OCI-LY1 (cell line): ENCODE data around the gene MORC3.

Source experiments
- H2AFZ ChIP-seq: fragments of 200-600 bp; sonication (generic), shearing (Covaris generic); 2 replicates; pipeline ENCODE4 v1.6.0; 2014; ENCODE audit warnings: antibody characterized with exemption, mild to moderate bottlenecking, low read length
- H3F3A ChIP-seq: fragments of 200-600 bp; sonication (generic), shearing (Covaris generic); 2 replicates; pipeline ENCODE4 v1.6.0; 2014; ENCODE audit warnings: mild to moderate bottlenecking, antibody characterized with exemption, low read length, moderate library complexity; ENCODE audit not compliant: insufficient read depth
- H3K27ac ChIP-seq: fragments of 200-600 bp; sonication (generic); 2 replicates; pipeline ENCODE4 v1.5.1; 2014; ENCODE audit warnings: low read length, mixed run types, mild to moderate bottlenecking, low read depth; ENCODE audit not compliant: poor library complexity, severe bottlenecking
- H3K27me3 ChIP-seq: fragments of 200-600 bp; sonication (generic); 2 replicates; pipeline ENCODE4 v1.6.0; 2014; ENCODE audit warnings: antibody characterized with exemption, mild to moderate bottlenecking, low read length, moderate library complexity; ENCODE audit not compliant: insufficient read depth
- H3K36me3 ChIP-seq: fragments of 200-600 bp; sonication (generic); 2 replicates; pipeline ENCODE4 v1.6.1; 2014; ENCODE audit warnings: mild to moderate bottlenecking, antibody characterized with exemption, low read length, moderate library complexity, mixed read lengths; ENCODE audit not compliant: insufficient read depth
- H3K4me1 ChIP-seq: fragments of 200-600 bp; sonication (generic); 2 replicates; pipeline ENCODE4 v1.5.1; 2014; ENCODE audit warnings: mild to moderate bottlenecking, low read length, moderate library complexity; ENCODE audit not compliant: insufficient read depth, severe bottlenecking
- H3K4me2 ChIP-seq: fragments of 200-600 bp; sonication (generic), shearing (Covaris generic); 2 replicates; pipeline ENCODE4 v1.6.1; 2014; ENCODE audit warnings: low read length
- H3K4me3 ChIP-seq: fragments of 200-600 bp; sonication (generic); 2 replicates; pipeline ENCODE4 v1.5.1; 2014; ENCODE audit warnings: low read length, low read depth, mild to moderate bottlenecking, mixed read lengths; ENCODE audit not compliant: poor library complexity, severe bottlenecking
- H3K79me2 ChIP-seq: fragments of 200-600 bp; shearing (Covaris generic); 2 replicates; pipeline ENCODE4 v1.6.1; 2016; ENCODE audit warnings: mixed run types, low read length, mixed read lengths; ENCODE audit not compliant: insufficient read depth
- H3K9ac ChIP-seq: fragments of 200-600 bp; sonication (generic), shearing (Covaris generic); 2 replicates; pipeline ENCODE4 v1.6.1; 2014; ENCODE audit warnings: mild to moderate bottlenecking, low read length, mixed read lengths
- H3K9me2 ChIP-seq: fragments of 200-600 bp; sonication (generic), shearing (Covaris generic); 2 replicates; pipeline ENCODE4 v1.6.1; 2014; ENCODE audit warnings: low read depth, mild to moderate bottlenecking, low read length, mixed read lengths
- H3K9me3 ChIP-seq: fragments of 200-600 bp; shearing (Covaris generic); 2 replicates; pipeline ENCODE4 v1.6.1; 2014; ENCODE audit warnings: low read length, mixed read lengths
- H4K20me1 ChIP-seq: fragments of 200-600 bp; sonication (generic), shearing (Covaris generic); 2 replicates; pipeline ENCODE4 v1.6.0; 2016; ENCODE audit warnings: mild to moderate bottlenecking, low read length; ENCODE audit not compliant: insufficient read depth
- CTCF ChIP-seq: fragments of 200-600 bp; sonication (generic), shearing (Covaris generic); IDR thresholded peaks from 2 replicates; pipeline ENCODE4 v1.5.1; 2017; ENCODE audit warnings: mild to moderate bottlenecking, antibody characterized with exemption, low read length, moderate library complexity, mixed read lengths
- EZH2 ChIP-seq: fragments of 200-600 bp; sonication (generic), shearing (Covaris generic); IDR thresholded peaks from 2 replicates; pipeline ENCODE4 v1.8.0; 2017; ENCODE audit warnings: borderline replicate concordance, mixed run types, mild to moderate bottlenecking, antibody characterized with exemption, low read length, moderate library complexity, mixed read lengths

Gene MORC3

GRCh38 chr21:36354918-36355680 lies 35.1 kb downstream of the MORC3 start:
- Histone ChIP-seq H3K4me3 (no peak overlapping the region), H3K9me2 (no peaks in the 10 kb centered on the region), H3K27me3 (no peaks in the 10 kb centered on the region), H3K4me2 (no peak overlapping the region), H3K27ac (no peak overlapping the region), H4K20me1 (no peaks in the 10 kb centered on the region), H3K4me1 (no peaks in the 10 kb centered on the region), H2AFZ (no peak overlapping the region), H3K36me3 (peaks cover 88% of the 10 kb centered on the region), H3K9ac (no peak overlapping the region), H3K79me2 (no peaks in the 10 kb centered on the region), H3K9me3 (no peaks in the 10 kb centered on the region), H3F3A (no peaks in the 10 kb centered on the region)
- TF ChIP-seq CTCF = no peak
- no peak for TF ChIP-seq EZH2

- no peaks in the 10 kb centered on the region for H3K79me2 ChIP-seq
- no peaks in the 10 kb centered on the region for H3K4me1 ChIP-seq
- no peaks in the 10 kb centered on the region for H3K9me2 ChIP-seq
- no peaks in the 10 kb centered on the region for H3F3A ChIP-seq
- no peaks in the 10 kb centered on the region for H3K9me3 ChIP-seq
- no peaks in the 10 kb centered on the region for H3K27me3 ChIP-seq
- H2AFZ ChIP-seq = no peak overlapping the region
- no peak overlapping the region for H3K9ac ChIP-seq
- H3K36me3 ChIP-seq = peaks cover 88% of the 10 kb centered on the region
- no peak overlapping the region for H3K27ac ChIP-seq
- no peaks in the 10 kb centered on the region for H4K20me1 ChIP-seq
- no peak for TF ChIP-seq CTCF
- no peak for TF ChIP-seq EZH2
- no peak overlapping the region for H3K4me2 ChIP-seq
- H3K4me3 ChIP-seq = no peak overlapping the region
Measured at GRCh38 chr21:36355868-36356267, 35.9 kb downstream of the MORC3 start.

- TF ChIP-seq CTCF = no peak
- TF ChIP-seq EZH2 = no peak
- no peak overlapping the region for H3K4me2 ChIP-seq
- no peaks in the 10 kb centered on the region for H3K27me3 ChIP-seq
- no peak overlapping the region for H3K27ac ChIP-seq
- H3K36me3 ChIP-seq = peaks cover 91% of the 10 kb centered on the region
- no peaks in the 10 kb centered on the region for H3K79me2 ChIP-seq
- H3K4me1 ChIP-seq = no peaks in the 10 kb centered on the region
- no peaks in the 10 kb centered on the region for H4K20me1 ChIP-seq
- no peaks in the 10 kb centered on the region for H3K9me3 ChIP-seq
- no peak overlapping the region for H3K9ac ChIP-seq
- H2AFZ ChIP-seq = no peak overlapping the region
- H3K4me3 ChIP-seq = no peak overlapping the region
- no peaks in the 10 kb centered on the region for H3F3A ChIP-seq
- no peaks in the 10 kb centered on the region for H3K9me2 ChIP-seq
Measured at GRCh38 chr21:36359185-36359584, 39.2 kb downstream of the MORC3 start.
